ENCODE results near the gene CACUL1.
A peak's percentile ranks its signal among the peaks of the same experiment; 100 is the strongest.
"Not testable (repeated sequence)": the region's sequence is repeated elsewhere in the genome, so short reads cannot be mapped to it uniquely, and the experiment has no call there.

The CACUL1 gene

GRCh38 chr10:118682533-118682932 lies 72.2 kb downstream of the CACUL1 start:
- no peak for DNase-seq

GRCh38 chr10:118680197-118680596 lies 74.6 kb downstream of the CACUL1 start:
- no peak for DNase-seq

- no peak for DNase-seq
Observed at GRCh38 chr10:118674226-118674919, 80.4 kb downstream of the CACUL1 start.

- DNase-seq = no peak
Observed at GRCh38 chr10:118672766-118673715, 81.7 kb downstream of the CACUL1 start.

- DNase-seq = no peak
Observed at GRCh38 chr10:118672153-118672552, 82.6 kb downstream of the CACUL1 start.

- not testable (repeated sequence) for DNase-seq
Observed at GRCh38 chr10:118671221-118671620, 83.5 kb downstream of the CACUL1 start.

GRCh38 chr10:118670472-118671124 lies 84.2 kb downstream of the CACUL1 start:
- no peak for DNase-seq

GRCh38 chr10:118669835-118670234 lies 84.9 kb downstream of the CACUL1 start:
- DNase-seq = no peak

- DNase-seq = no peak
Observed at GRCh38 chr10:118669020-118669791, 85.6 kb downstream of the CACUL1 start.

- no peak for DNase-seq
Observed at GRCh38 chr10:118668228-118668952, 86.4 kb downstream of the CACUL1 start.

- DNase-seq = no peak
Observed at GRCh38 chr10:118667732-118668131, 87.0 kb downstream of the CACUL1 start.

- no peak for DNase-seq
Observed at GRCh38 chr10:118666350-118666749, 88.4 kb downstream of the CACUL1 start.

- no peak for DNase-seq
Observed at GRCh38 chr10:118664321-118664720, 90.4 kb downstream of the CACUL1 start.

GRCh38 chr10:118663176-118663575 lies 91.6 kb downstream of the CACUL1 start:
- DNase-seq = no peak

- DNase-seq = peak; percentile 10
Observed at GRCh38 chr10:118662228-118663035, 92.3 kb downstream of the CACUL1 start.

GRCh38 chr10:118658762-118659161 lies 96.0 kb downstream of the CACUL1 start:
- DNase-seq = no peak

- DNase-seq = not testable (repeated sequence)
Observed at GRCh38 chr10:118658168-118658567, 96.6 kb downstream of the CACUL1 start.

- DNase-seq = not testable (repeated sequence)
Observed at GRCh38 chr10:118645294-118645693, 109.5 kb downstream of the CACUL1 start.

- DNase-seq = no peak
Observed at GRCh38 chr10:118642228-118642627, 112.5 kb downstream of the CACUL1 start.

GRCh38 chr10:118638680-118639079 lies 116.1 kb downstream of the CACUL1 start:
- DNase-seq = no peak
